ENCODE measurements around the gene RBM4.

DNA sequence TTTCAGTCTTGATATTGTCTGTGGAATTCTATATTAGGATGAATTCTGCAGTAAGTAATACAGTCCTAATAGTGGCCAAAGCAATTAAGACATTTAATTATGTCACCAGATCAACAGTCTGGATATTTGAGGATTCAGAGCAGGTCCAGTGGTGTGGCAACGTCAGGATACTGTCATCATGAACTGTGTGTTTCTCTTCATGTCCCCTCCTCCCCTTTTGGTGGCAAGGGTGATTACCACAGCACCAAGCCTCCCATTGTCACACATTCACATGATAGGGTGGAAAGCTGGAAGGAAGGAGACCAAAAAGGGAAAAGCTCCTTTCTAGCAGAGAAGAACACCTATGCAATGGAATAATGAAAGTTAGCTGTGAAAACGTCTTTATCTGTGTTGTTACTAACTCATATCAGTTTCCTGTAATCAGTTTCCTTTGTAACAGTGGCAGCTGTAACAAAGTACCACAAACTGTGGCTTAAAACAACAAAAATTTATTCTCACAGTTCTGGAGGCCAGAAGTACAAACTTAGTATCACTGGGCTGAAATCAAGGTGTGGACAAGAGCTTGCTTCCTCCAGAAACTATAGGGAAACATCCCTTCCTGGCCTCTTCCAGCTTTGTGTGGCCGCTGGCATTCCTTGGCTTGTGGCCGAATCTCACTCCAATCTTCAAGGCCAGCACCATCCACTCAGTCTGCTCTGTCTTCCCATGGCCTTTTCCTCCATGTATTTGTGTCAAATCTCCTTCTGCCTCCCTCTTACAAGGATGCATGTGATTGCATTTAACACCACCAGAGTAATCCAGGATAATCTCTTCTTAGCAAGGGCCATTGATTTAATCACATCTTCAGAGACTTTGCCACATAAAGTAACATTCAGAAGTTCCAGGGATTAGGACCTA is 28.5 kb upstream of the RBM4 start:
- TF ChIP-seq, protein P1, sequence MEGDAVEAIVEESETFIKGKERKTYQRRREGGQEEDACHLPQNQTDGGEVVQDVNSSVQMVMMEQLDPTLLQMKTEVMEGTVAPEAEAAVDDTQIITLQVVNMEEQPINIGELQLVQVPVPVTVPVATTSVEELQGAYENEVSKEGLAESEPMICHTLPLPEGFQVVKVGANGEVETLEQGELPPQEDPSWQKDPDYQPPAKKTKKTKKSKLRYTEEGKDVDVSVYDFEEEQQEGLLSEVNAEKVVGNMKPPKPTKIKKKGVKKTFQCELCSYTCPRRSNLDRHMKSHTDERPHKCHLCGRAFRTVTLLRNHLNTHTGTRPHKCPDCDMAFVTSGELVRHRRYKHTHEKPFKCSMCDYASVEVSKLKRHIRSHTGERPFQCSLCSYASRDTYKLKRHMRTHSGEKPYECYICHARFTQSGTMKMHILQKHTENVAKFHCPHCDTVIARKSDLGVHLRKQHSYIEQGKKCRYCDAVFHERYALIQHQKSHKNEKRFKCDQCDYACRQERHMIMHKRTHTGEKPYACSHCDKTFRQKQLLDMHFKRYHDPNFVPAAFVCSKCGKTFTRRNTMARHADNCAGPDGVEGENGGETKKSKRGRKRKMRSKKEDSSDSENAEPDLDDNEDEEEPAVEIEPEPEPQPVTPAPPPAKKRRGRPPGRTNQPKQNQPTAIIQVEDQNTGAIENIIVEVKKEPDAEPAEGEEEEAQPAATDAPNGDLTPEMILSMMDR (IDR thresholded peaks at IDR 0.05), result no peak
- TF ChIP-seq POLR2A (IDR thresholded peaks at IDR 0.05), result no peak
